Loucy (cell line): ENCODE results near the gene C1orf53.

Experiments
- CTCF ChIP-seq: fragments of 200-600 bp; sonication (generic); conservative IDR thresholded peaks from 2 replicates; pipeline ENCODE4 v1.5.1; 2014; ENCODE audit warnings: mild to moderate bottlenecking, antibody characterized with exemption, low read length
- EZH2phosphoT487 ChIP-seq: fragments of 200-600 bp; IDR thresholded peaks from 2 replicates; pipeline ENCODE4 v1.6.1; 2018; ENCODE audit warnings: antibody characterized with exemption, mild to moderate bottlenecking, moderate library complexity, borderline replicate concordance

GRCh38 chr1:197915862-197916499, 13.6 kb downstream of the C1orf53 start:
- TF ChIP-seq EZH2phosphoT487 (no peak), CTCF (no peak)
